ENCODE data around the gene ST3GAL3.
A peak's percentile ranks its signal among the peaks of the same experiment; 100 is the strongest.

Gene ST3GAL3

DNA sequence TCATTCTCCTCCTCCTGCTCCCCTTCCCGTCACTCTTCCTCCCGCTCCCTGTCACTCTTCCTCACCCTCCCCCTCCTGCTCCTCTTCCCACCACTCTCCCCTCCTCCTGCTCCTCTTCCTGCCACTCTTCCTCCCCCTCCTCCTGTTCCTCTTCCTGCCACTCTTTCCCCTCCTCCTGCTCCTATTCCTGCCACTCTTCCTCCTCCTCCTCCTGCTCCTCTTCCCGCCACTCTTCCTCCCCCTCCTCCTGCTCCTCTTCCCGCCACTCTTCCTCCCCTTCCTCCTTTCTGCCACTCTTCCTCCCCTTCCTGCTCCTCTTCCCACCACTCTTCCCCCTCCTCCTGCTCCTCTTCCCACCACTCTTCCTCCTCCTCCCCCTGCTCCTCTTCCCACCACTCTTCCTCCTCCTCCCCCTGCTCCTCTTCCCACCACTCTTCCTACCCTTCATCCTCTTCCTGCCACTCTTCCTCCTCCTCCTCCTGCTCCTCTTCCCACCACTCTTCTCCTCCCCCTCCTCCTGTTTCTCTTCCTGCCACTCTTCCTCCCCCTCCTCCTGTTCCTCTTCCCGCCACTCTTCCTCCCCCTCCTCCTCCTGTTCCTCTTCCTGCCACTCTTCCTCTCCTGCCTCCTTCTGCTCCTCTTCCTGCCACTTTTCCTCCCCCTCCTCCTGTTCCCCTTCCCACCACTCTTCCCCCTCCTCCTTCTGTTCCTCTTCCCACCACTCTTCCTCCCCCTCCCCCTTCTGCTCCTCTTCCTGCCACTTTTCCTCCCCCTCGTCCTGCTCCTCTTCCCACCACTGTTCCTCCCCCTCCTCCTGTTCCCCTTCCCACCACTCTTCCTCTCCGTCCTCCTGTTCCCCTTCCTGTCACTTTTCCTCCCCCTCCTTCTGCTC is 197.6 kb downstream of the ST3GAL3 start:
- no peak overlapping the region for H3K27ac ChIP-seq (ENCODE audit: low read depth, low read length)
- no peak overlapping the region for H2BK5ac ChIP-seq (ENCODE audit: low read depth, low read length, poor library complexity)
- H3K4me3 ChIP-seq (ENCODE audit: low read depth, low read length) = no peak overlapping the region
- no peak overlapping the region for H4K8ac ChIP-seq (ENCODE audit: low read depth, low read length)
- H3K23ac ChIP-seq (ENCODE audit: low read length) = no peak overlapping the region
- H2BK12ac ChIP-seq (ENCODE audit: low read length) = no peak overlapping the region
- H3K18ac ChIP-seq (ENCODE audit: low read length) = no peak overlapping the region
- H3K4me2 ChIP-seq (ENCODE audit: low read length) = no peak overlapping the region
- no peak overlapping the region for H3K4ac ChIP-seq (ENCODE audit: low read depth, low read length)
- H2BK120ac ChIP-seq (ENCODE audit: insufficient read depth, low read length, poor library complexity) = no peak overlapping the region
- no peaks in the 10 kb centered on the region for H3K9me3 ChIP-seq (ENCODE audit: insufficient read depth, low read depth, low read length)
- H3K79me1 ChIP-seq (ENCODE audit: low read length) = no peaks in the 10 kb centered on the region
- H3K36me3 ChIP-seq (ENCODE audit: control insufficient read depth in 1 of 2, insufficient read depth in 2 of 2, low read length in 2 of 2) = no peaks in the 10 kb centered on the region
- WGBS (ENCODE audit: extremely low coverage, insufficient coverage, insufficient read length) = no CpG with 5 or more reads among the region's 7 CpGs
- no peak overlapping the region for H3K9ac ChIP-seq (ENCODE audit: low read length)
- H3K79me2 ChIP-seq (ENCODE audit: control insufficient read depth, insufficient read depth, low read length, poor library complexity) = no peaks in the 10 kb centered on the region
- no peaks in the 10 kb centered on the region for H3K27me3 ChIP-seq (ENCODE audit: insufficient read depth, low read length)
- H2AK5ac ChIP-seq (ENCODE audit: low read length) = no peak overlapping the region
- no peak for DNase-seq
- H3K4me1 ChIP-seq (ENCODE audit: control insufficient read depth in 1 of 2, insufficient read depth in 2 of 2, low read length in 2 of 2) = no peaks in the 10 kb centered on the region
- H3K14ac ChIP-seq (ENCODE audit: low read length) = no peak overlapping the region
- no peak overlapping the region for H4K12ac ChIP-seq (ENCODE audit: low read depth, low read length)
- H4K91ac ChIP-seq (ENCODE audit: low read depth, low read length) = no peak overlapping the region
- no peak overlapping the region for H2AFZ ChIP-seq (ENCODE audit: insufficient read depth, low read length, poor library complexity)

DNA sequence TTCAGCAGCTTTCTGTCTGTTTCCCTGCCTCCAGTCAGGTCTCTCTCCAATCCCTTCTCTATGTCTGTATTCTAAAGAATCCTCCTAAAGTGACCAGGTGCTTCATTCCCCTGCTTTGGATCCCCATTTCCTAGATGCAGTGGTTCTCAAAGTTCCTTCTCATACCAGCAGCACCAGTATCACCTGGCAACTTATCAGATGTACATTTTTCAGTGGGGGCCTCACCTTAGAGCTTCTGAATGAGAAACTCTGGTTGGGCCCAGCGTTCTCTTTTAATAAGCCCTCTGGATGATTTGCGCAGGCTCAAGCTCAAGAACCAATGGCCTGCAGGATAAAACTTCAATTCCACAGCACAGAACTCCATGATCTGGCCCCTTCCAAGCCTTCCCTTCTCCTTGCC is 200.9 kb downstream of the ST3GAL3 start:
- Histone ChIP-seq H3K27me3 (ENCODE audit: insufficient read depth, low read length) (no peaks in the 10 kb centered on the region), H3K14ac (ENCODE audit: low read length) (no peak overlapping the region), H3K79me2 (ENCODE audit: control insufficient read depth, insufficient read depth, low read length, poor library complexity) (no peaks in the 10 kb centered on the region), H2AK5ac (ENCODE audit: low read length) (no peak overlapping the region), H3K79me1 (ENCODE audit: low read length) (no peaks in the 10 kb centered on the region), H3K4me3 (ENCODE audit: low read depth, low read length) (no peak overlapping the region), H4K8ac (ENCODE audit: low read depth, low read length) (no peak overlapping the region), H3K23ac (ENCODE audit: low read length) (no peak overlapping the region), H3K4me1 (ENCODE audit: control insufficient read depth in 1 of 2, insufficient read depth in 2 of 2, low read length in 2 of 2) (peaks cover 0 to 5% of the 10 kb centered on the region in 2 experiments), H3K4me2 (ENCODE audit: low read length) (no peak overlapping the region), H3K9ac (ENCODE audit: low read length) (no peak overlapping the region), H3K4ac (ENCODE audit: low read depth, low read length) (no peak overlapping the region), H3K9me3 (ENCODE audit: insufficient read depth, low read depth, low read length) (no peaks in the 10 kb centered on the region), H4K91ac (ENCODE audit: low read depth, low read length) (no peak overlapping the region), H2BK120ac (ENCODE audit: insufficient read depth, low read length, poor library complexity) (no peak overlapping the region), H3K36me3 (ENCODE audit: control insufficient read depth in 1 of 2, insufficient read depth in 2 of 2, low read length in 2 of 2) (no peaks in the 10 kb centered on the region), H2BK5ac (ENCODE audit: low read depth, low read length, poor library complexity) (no peak overlapping the region), H4K12ac (ENCODE audit: low read depth, low read length) (no peak overlapping the region), H2AFZ (ENCODE audit: insufficient read depth, low read length, poor library complexity) (no peak overlapping the region), H3K18ac (ENCODE audit: low read length) (no peak overlapping the region), H2BK12ac (ENCODE audit: low read length) (no peak overlapping the region), H3K27ac (ENCODE audit: low read depth, low read length) (no peak overlapping the region)
- WGBS (ENCODE audit: extremely low coverage, insufficient coverage, insufficient read length) = no CpG with 5 or more reads among the region's 2 CpGs
- peak; percentile 61 to 85 for DNase-seq

DNA sequence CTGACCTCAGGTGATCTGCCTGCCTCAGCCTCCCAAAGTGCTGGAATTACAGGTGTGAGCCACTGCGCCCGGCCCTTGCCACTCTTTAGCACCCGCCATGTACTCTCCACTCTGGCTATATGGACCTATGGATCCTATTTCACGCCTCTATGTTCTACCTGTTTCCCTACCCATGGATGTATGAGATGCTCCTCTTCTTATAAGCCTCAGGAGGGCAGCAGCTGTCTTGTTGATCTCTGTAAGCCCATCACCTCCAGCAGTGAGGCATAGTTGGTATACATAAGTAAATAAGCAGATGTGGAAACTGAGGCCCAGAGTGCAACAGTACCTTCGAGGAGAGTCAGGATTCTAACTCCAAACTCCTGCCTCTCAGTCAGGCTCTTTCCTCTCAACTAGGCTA is 201.5 kb downstream of the ST3GAL3 start:
- Histone ChIP-seq H3K79me1 (ENCODE audit: low read length) (no peaks in the 10 kb centered on the region), H3K4ac (ENCODE audit: low read depth, low read length) (no peak overlapping the region), H2BK120ac (ENCODE audit: insufficient read depth, low read length, poor library complexity) (no peak overlapping the region), H3K79me2 (ENCODE audit: control insufficient read depth, insufficient read depth, low read length, poor library complexity) (no peaks in the 10 kb centered on the region), H3K23ac (ENCODE audit: low read length) (no peak overlapping the region), H3K4me1 (ENCODE audit: control insufficient read depth in 1 of 2, insufficient read depth in 2 of 2, low read length in 2 of 2) (peaks cover 0 to 5% of the 10 kb centered on the region in 2 experiments), H3K4me3 (ENCODE audit: low read depth, low read length) (no peak overlapping the region), H2AK5ac (ENCODE audit: low read length) (no peak overlapping the region), H4K91ac (ENCODE audit: low read depth, low read length) (no peak overlapping the region), H2AFZ (ENCODE audit: insufficient read depth, low read length, poor library complexity) (no peak overlapping the region), H3K9ac (ENCODE audit: low read length) (no peak overlapping the region), H3K18ac (ENCODE audit: low read length) (no peak overlapping the region), H3K4me2 (ENCODE audit: low read length) (no peak overlapping the region), H4K8ac (ENCODE audit: low read depth, low read length) (no peak overlapping the region), H2BK12ac (ENCODE audit: low read length) (no peak overlapping the region), H2BK5ac (ENCODE audit: low read depth, low read length, poor library complexity) (no peak overlapping the region), H3K14ac (ENCODE audit: low read length) (no peak overlapping the region), H3K36me3 (ENCODE audit: control insufficient read depth in 1 of 2, insufficient read depth in 2 of 2, low read length in 2 of 2) (no peaks in the 10 kb centered on the region), H3K9me3 (ENCODE audit: insufficient read depth, low read depth, low read length) (no peaks in the 10 kb centered on the region), H4K12ac (ENCODE audit: low read depth, low read length) (no peak overlapping the region), H3K27ac (ENCODE audit: low read depth, low read length) (no peak overlapping the region), H3K27me3 (ENCODE audit: insufficient read depth, low read length) (no peaks in the 10 kb centered on the region)
- DNase-seq = no peak
- WGBS (ENCODE audit: extremely low coverage, insufficient coverage, insufficient read length) = no CpG with 5 or more reads among the region's 5 CpGs

DNA sequence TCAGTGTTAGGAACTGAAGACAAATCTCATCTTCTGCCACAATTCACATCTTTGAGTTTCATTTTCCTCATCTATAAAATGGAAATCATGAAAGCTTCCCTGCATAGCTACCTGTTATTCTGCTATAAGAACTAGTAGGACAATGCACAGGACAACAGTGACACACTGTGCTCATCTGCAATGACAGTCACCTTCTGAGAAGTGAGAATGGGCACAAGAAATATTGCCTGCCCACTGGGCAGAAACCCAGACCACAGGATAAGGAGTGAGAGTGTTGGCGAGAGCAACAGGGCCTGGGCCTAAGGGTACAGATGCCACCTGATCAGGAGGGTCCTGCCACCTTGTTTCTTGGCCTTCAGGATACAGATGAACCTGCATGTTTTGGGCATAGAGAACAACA is 203.0 kb downstream of the ST3GAL3 start:
- no peak for DNase-seq
- no CpG with 5 or more reads among the region's 1 CpG for WGBS (ENCODE audit: extremely low coverage, insufficient coverage, insufficient read length)
- H3K36me3 ChIP-seq (ENCODE audit: control insufficient read depth in 1 of 2, insufficient read depth in 2 of 2, low read length in 2 of 2) = no peaks in the 10 kb centered on the region
- H3K4ac ChIP-seq (ENCODE audit: low read depth, low read length) = no peak overlapping the region
- no peak overlapping the region for H2BK120ac ChIP-seq (ENCODE audit: insufficient read depth, low read length, poor library complexity)
- no peak overlapping the region for H3K23ac ChIP-seq (ENCODE audit: low read length)
- no peak overlapping the region for H3K18ac ChIP-seq (ENCODE audit: low read length)
- H4K91ac ChIP-seq (ENCODE audit: low read depth, low read length) = no peak overlapping the region
- H3K27me3 ChIP-seq (ENCODE audit: insufficient read depth, low read length) = no peaks in the 10 kb centered on the region
- no peak overlapping the region for H3K4me3 ChIP-seq (ENCODE audit: low read depth, low read length)
- H3K4me2 ChIP-seq (ENCODE audit: low read length) = no peak overlapping the region
- no peaks in the 10 kb centered on the region for H3K79me2 ChIP-seq (ENCODE audit: control insufficient read depth, insufficient read depth, low read length, poor library complexity)
- no peak overlapping the region for H2AK5ac ChIP-seq (ENCODE audit: low read length)
- H2AFZ ChIP-seq (ENCODE audit: insufficient read depth, low read length, poor library complexity) = no peak overlapping the region
- no peak overlapping the region for H3K14ac ChIP-seq (ENCODE audit: low read length)
- no peak overlapping the region for H3K9ac ChIP-seq (ENCODE audit: low read length)
- H3K4me1 ChIP-seq (ENCODE audit: control insufficient read depth in 1 of 2, insufficient read depth in 2 of 2, low read length in 2 of 2) = peaks cover 0 to 5% of the 10 kb centered on the region in 2 experiments
- no peaks in the 10 kb centered on the region for H3K79me1 ChIP-seq (ENCODE audit: low read length)
- no peak overlapping the region for H2BK5ac ChIP-seq (ENCODE audit: low read depth, low read length, poor library complexity)
- no peak overlapping the region for H2BK12ac ChIP-seq (ENCODE audit: low read length)
- no peak overlapping the region for H4K12ac ChIP-seq (ENCODE audit: low read depth, low read length)
- H4K8ac ChIP-seq (ENCODE audit: low read depth, low read length) = no peak overlapping the region
- no peaks in the 10 kb centered on the region for H3K9me3 ChIP-seq (ENCODE audit: insufficient read depth, low read depth, low read length)
- H3K27ac ChIP-seq (ENCODE audit: low read depth, low read length) = no peak overlapping the region

Data from trophoblast cell (in vitro differentiated cells and primary cell).